Sigmoid colon (tissue), 7 donors: ENCODE measurements around the gene MAP1S. TPM values are rescaled to one million over a fixed set of nuclear protein-coding genes. Genes with fewer than 3 reads are reported as not detected.
A peak's percentile ranks its signal among the peaks of the same experiment; 100 is the strongest.

Experiments
- DNase-seq: peaks from one replicate; pipeline ENCODE4 v3.0.0-alpha.2; 2019
- H3K27ac ChIP-seq, 4 donors: fragments of 200-600 bp; sonication (generic); one replicate each; pipeline ENCODE4 v1.5.1; 2016 to 2019; ENCODE audit warnings: mild to moderate bottlenecking in 1 of 4
- H3K27me3 ChIP-seq, 3 donors: fragments of 200-600 bp; sonication (generic); one replicate each; pipeline ENCODE4 v1.5.1; 2019; ENCODE audit warnings: mild to moderate bottlenecking in 1 of 3
- H3K36me3 ChIP-seq, 4 donors: fragments of 200-600 bp; sonication (generic); one replicate each; pipeline ENCODE4 v1.5.1; 2016 to 2019
- H3K4me1 ChIP-seq, 4 donors: fragments of 200-600 bp; sonication (generic); one replicate each; pipeline ENCODE4 v1.5.1; 2017 to 2019
- H3K4me3 ChIP-seq, 4 donors: fragments of 200-600 bp; sonication (generic); one replicate each; pipeline ENCODE4 v1.5.1; 2017 to 2019; ENCODE audit warnings: mild to moderate bottlenecking in 2 of 4, moderate library complexity in 1 of 4
- H3K9me3 ChIP-seq, 4 donors: fragments of 200-600 bp in 3 of 4; sonication (generic) in 3 of 4; one replicate each; pipeline versions ENCODE4 v1.5.1 to v1.6.1; 2013 to 2019
- CTCF ChIP-seq, 4 experiments: fragments of 450-650 bp in 3 of 4; fragments of 200-600 bp in 1 of 4; IDR thresholded peaks; one replicate each; pipeline ENCODE4 v1.5.1; 2016 to 2019; ENCODE audit warnings: antibody characterized with exemption in 4 of 4, mild to moderate bottlenecking in 3 of 4, moderate library complexity in 2 of 4
- EP300 ChIP-seq, 4 donors: sonication (generic); formaldehyde crosslinking; IDR thresholded peaks; one replicate each; pipeline ENCODE4 v1.6.1; 2017; ENCODE audit warnings: antibody characterized with exemption in 4 of 4
- POLR2A ChIP-seq, 2 donors: fragments of 450-650 bp; IDR thresholded peaks; one replicate each; pipeline ENCODE4 v1.6.1; 2016; ENCODE audit warnings: antibody characterized with exemption in 2 of 2, mild to moderate bottlenecking in 2 of 2, moderate library complexity in 2 of 2
- POLR2AphosphoS5 ChIP-seq, 4 donors: sonication (generic); formaldehyde crosslinking; IDR thresholded peaks; one replicate each; pipeline ENCODE4 v1.6.1; 2017; ENCODE audit warnings: antibody characterized with exemption in 4 of 4
- WGBS, 2 donors: extraction: QIAGEN DNeasy Blood & Tissue Kit; methylation state at CpG; one replicate each; pipeline ENCODE4 v1.1.7; 2013; 5-methylcytosine and 5-hydroxymethylcytosine counted together
- intact Hi-C: fragments of 100-400 bp; cut with DNase I; formaldehyde crosslinking; loops from one replicate; pipeline ENCODE4 v1.15.1; 2023
- polyA plus RNA-seq, 3 donors: library from polyadenylated mRNA; stranded (reverse); fragments of 200-250 nt; gene quantifications; one replicate each; pipeline ENCODE4 v1.2.3, GENCODE V29; 2013
- total RNA-seq, 4 donors: library from RNA; depleted of rRNA; stranded (reverse); fragments of >200 nt; gene quantifications; one replicate each; pipeline ENCODE4 v1.1.0, GENCODE V29; 2016
- donor health status: healthy with polysubstance abuse.
- donor health status: Bipolar disorder and iron deficiency.
- donor health status: healthy.

The MAP1S gene
- total and polyA plus RNA-seq, 7 donors, result 13.3 to 35.8 (median 15.7) TPM

DNA sequence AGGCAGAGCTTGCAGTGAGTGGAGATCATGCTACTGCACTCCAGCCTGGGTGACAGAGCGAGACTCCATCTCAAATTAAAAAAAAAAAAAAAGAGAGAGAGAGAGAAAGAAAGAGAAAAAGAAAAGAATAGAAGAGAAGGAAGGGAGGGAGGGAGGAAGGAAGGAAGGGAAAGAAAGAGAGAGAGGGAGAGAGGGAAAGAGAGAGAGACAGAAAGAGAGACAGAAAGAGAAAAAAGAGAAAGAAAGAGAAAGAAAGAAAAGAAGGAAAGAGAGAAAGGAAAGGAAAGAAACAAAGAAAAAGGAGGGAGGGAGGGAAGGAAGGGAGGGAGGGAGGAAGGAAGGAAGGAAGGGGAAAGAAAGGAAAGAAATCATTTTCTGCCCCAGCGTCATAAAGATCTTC, 24.1 kb upstream of the MAP1S start:
- Histone ChIP-seq H3K4me1 (no peaks in the 10 kb centered on the region), H3K27ac (no peak overlapping the region), H3K4me3 (no peak overlapping the region), H3K36me3 (no peaks in the 10 kb centered on the region), H3K9me3 (no peaks in the 10 kb centered on the region), H3K27me3 (peaks cover 0 to 51% (median 18%) of the 10 kb centered on the region in 3 donors)
- intact Hi-C loops, result no loop called here
- no peak for DNase-seq
- TF ChIP-seq CTCF (IDR thresholded peaks at IDR 0.05), result no peak
- no peak for TF ChIP-seq POLR2AphosphoS5 (IDR thresholded peaks at IDR 0.05)
- TF ChIP-seq POLR2A (IDR thresholded peaks at IDR 0.05), result no peak
- no peak for TF ChIP-seq EP300 (IDR thresholded peaks at IDR 0.05)
- 79 to 84% methylated on average over 2 of the region's 2 CpGs for WGBS, 2 donors

- Histone ChIP-seq H3K36me3 (no peaks in the 10 kb centered on the region), H3K27me3 (peaks cover 0 to 25% (median 0%) of the 10 kb centered on the region in 3 donors), H3K9me3 (no peaks in the 10 kb centered on the region), H3K4me1 (no peaks in the 10 kb centered on the region), H3K27ac (no peak overlapping the region), H3K4me3 (no peak overlapping the region)
- DNase-seq, result no peak
- intact Hi-C loops, result loop anchor here (2.0 to 10.0 kb wide), 3 partner anchors 63 to 151 kb away; partner anchors contain the start of gene RPL18A
- WGBS, 2 donors, result 35 to 55% methylated on average over 11 of the region's 11 CpGs
- TF ChIP-seq CTCF (IDR thresholded peaks at IDR 0.05) (peak; percentile 29 to 84 (median 66)), EP300 (IDR thresholded peaks at IDR 0.05) (no peak)
Measured at GRCh38 chr19:17703824-17704463, 15.3 kb upstream of the MAP1S start.

- H3K27me3 ChIP-seq, result peaks cover 0 to 15% (median 0%) of the 10 kb centered on the region in 3 donors
- H3K27ac ChIP-seq, result no peak overlapping the region
- no peaks in the 10 kb centered on the region for H3K9me3 ChIP-seq
- H3K4me3 ChIP-seq, result no peak overlapping the region
- H3K4me1 ChIP-seq, result no peaks in the 10 kb centered on the region
- WGBS, 2 donors, result 31 to 46% methylated on average over 17 of the region's 17 CpGs
- intact Hi-C loops, result loop anchor here (10.0 kb wide), 1 partner anchor 148 kb away; the partner anchor contains the start of gene RPL18A
- DNase-seq, result no peak
- TF ChIP-seq POLR2A (IDR thresholded peaks at IDR 0.05) (no peak), CTCF (IDR thresholded peaks at IDR 0.05) (no peak), EP300 (IDR thresholded peaks at IDR 0.05) (no peak), POLR2AphosphoS5 (IDR thresholded peaks at IDR 0.05) (no peak)
- H3K36me3 ChIP-seq, result no peaks in the 10 kb centered on the region
Measured at GRCh38 chr19:17706750-17707181, 12.5 kb upstream of the MAP1S start.

DNA sequence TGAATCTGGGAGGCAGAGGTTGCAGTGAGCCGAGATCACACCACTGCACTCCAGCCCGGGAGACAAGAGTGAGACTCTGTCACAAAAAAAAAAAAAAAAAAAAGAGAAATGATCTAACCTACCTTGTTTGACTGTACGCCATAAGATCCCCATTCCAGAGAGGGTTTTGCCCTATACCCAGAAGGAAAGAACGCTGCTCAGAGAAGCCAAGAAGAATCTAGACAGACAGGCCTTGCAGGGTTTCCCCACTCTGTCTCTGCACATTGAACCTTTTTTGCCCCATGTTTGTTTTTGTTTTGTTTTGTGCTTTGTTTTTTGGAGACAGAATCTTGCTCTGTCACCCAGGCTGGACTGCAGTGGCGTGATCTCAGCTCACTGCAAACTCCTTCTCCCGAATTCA, 7.4 kb upstream of the MAP1S start:
- Histone ChIP-seq H3K4me3 (no peak overlapping the region), H3K4me1 (peaks cover 0 to 2% (median under 1%) of the 10 kb centered on the region in 4 donors), H3K27me3 (peaks cover 0 to 4% (median 0%) of the 10 kb centered on the region in 3 donors), H3K9me3 (no peaks in the 10 kb centered on the region), H3K36me3 (no peaks in the 10 kb centered on the region), H3K27ac (no peak overlapping the region)
- no peak for DNase-seq
- no peak for TF ChIP-seq EP300 (IDR thresholded peaks at IDR 0.05)
- no peak for TF ChIP-seq POLR2A (IDR thresholded peaks at IDR 0.05)
- TF ChIP-seq CTCF (IDR thresholded peaks at IDR 0.05), result no peak
- no peak for TF ChIP-seq POLR2AphosphoS5 (IDR thresholded peaks at IDR 0.05)
- intact Hi-C loops, result no loop called here
- 52 to 72% methylated on average over 6 of the region's 6 CpGs for whole genome bisulfite sequencing, 2 donors
